ENCODE data around the gene PACSIN2. TPM values are rescaled to one million over a fixed set of nuclear protein-coding genes. Genes with fewer than 3 reads are reported as not detected.

PACSIN2 gene
- total RNA-seq, 1 experiment from 2014 or later, result 70.5 TPM

GRCh38 chr22:42836026-42836425 lies 178.9 kb downstream of the PACSIN2 start (continued):
- TF ChIP-seq ZNF121 (CRISPR knock-in tag; IDR thresholded peaks at IDR 0.05) (no peak), PRRX2 (CRISPR knock-in tag; IDR thresholded peaks at IDR 0.05) (no peak), HMGA2 (CRISPR knock-in tag; IDR thresholded peaks at IDR 0.05) (no peak), TCF7 (CRISPR knock-in tag; IDR thresholded peaks at IDR 0.05; ENCODE audit: low read depth) (no peak), TEAD4 (CRISPR knock-in tag; IDR thresholded peaks at IDR 0.05) (no peak), ZNF138 (CRISPR knock-in tag; conservative IDR thresholded peaks at IDR 0.05) (no peak)
- TF ChIP-seq, protein P1, sequence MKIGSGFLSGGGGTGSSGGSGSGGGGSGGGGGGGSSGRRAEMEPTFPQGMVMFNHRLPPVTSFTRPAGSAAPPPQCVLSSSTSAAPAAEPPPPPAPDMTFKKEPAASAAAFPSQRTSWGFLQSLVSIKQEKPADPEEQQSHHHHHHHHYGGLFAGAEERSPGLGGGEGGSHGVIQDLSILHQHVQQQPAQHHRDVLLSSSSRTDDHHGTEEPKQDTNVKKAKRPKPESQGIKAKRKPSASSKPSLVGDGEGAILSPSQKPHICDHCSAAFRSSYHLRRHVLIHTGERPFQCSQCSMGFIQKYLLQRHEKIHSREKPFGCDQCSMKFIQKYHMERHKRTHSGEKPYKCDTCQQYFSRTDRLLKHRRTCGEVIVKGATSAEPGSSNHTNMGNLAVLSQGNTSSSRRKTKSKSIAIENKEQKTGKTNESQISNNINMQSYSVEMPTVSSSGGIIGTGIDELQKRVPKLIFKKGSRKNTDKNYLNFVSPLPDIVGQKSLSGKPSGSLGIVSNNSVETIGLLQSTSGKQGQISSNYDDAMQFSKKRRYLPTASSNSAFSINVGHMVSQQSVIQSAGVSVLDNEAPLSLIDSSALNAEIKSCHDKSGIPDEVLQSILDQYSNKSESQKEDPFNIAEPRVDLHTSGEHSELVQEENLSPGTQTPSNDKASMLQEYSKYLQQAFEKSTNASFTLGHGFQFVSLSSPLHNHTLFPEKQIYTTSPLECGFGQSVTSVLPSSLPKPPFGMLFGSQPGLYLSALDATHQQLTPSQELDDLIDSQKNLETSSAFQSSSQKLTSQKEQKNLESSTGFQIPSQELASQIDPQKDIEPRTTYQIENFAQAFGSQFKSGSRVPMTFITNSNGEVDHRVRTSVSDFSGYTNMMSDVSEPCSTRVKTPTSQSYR (CRISPR knock-in tag; IDR thresholded peaks at IDR 0.05), result no peak

- Mint-ChIP-seq H3K4me3 (no peak overlapping the region), H3K27ac (no peak overlapping the region), H3K36me3 (peaks cover 4% of the 10 kb centered on the region; the same call in 1 of the 2 replicates), H3K4me1 (no peaks in the 10 kb centered on the region), H3K27me3 (ENCODE audit: low read depth) (no peaks in the 10 kb centered on the region), H3K9me3 (no peaks in the 10 kb centered on the region)
- no peak for DNase-seq (ENCODE audit: low spot score)
- CTCF ChIA-PET, result interaction anchor here (1.0 to 2.1 kb wide), 2 partner anchors 33 to 226 kb away, joined by 3 to 7 read pairs; no protein-coding TSS in a partner anchor
- TF ChIP-seq RORB (CRISPR knock-in tag; IDR thresholded peaks at IDR 0.05) (no peak), TEAD1 (CRISPR knock-in tag; IDR thresholded peaks at IDR 0.05) (no peak), OVOL2 (CRISPR knock-in tag; IDR thresholded peaks at IDR 0.05; ENCODE audit: borderline replicate concordance) (no peak)
- TF ChIP-seq, protein P2, sequence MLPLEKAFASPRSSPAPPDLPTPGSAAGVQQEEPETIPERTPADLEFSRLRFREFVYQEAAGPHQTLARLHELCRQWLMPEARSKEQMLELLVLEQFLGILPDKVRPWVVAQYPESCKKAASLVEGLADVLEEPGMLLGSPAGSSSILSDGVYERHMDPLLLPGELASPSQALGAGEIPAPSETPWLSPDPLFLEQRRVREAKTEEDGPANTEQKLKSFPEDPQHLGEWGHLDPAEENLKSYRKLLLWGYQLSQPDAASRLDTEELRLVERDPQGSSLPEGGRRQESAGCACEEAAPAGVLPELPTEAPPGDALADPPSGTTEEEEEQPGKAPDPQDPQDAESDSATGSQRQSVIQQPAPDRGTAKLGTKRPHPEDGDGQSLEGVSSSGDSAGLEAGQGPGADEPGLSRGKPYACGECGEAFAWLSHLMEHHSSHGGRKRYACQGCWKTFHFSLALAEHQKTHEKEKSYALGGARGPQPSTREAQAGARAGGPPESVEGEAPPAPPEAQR (CRISPR knock-in tag; IDR thresholded peaks at IDR 0.05), result no peak
- POLR2A ChIA-PET, result no interaction called here
- no peak for ATAC-seq
Observed at GRCh38 chr22:42834177-42834949, 180.6 kb downstream of the PACSIN2 start.

- DNase-seq (ENCODE audit: low spot score), result no peak
- ChIA-PET CTCF (interaction anchor here (0.6 kb wide), 1 partner anchor 43 kb away, joined by 3 read pairs; no protein-coding TSS in a partner anchor), POLR2A (no interaction called here)
- ATAC-seq, result no peak
- Mint-ChIP-seq H3K4me1 (no peaks in the 10 kb centered on the region), H3K27ac (no peak overlapping the region), H3K36me3 (peaks cover 4% of the 10 kb centered on the region; the same call in 1 of the 2 replicates), H3K27me3 (ENCODE audit: low read depth) (no peaks in the 10 kb centered on the region), H3K4me3 (no peak overlapping the region), H3K9me3 (no peaks in the 10 kb centered on the region)
- TF ChIP-seq ZNF138 (CRISPR knock-in tag; conservative IDR thresholded peaks at IDR 0.05) (no peak), USF2 (CRISPR knock-in tag; IDR thresholded peaks at IDR 0.05) (no peak), EMX1 (CRISPR knock-in tag; IDR thresholded peaks at IDR 0.05) (no peak), ZNF671 (CRISPR knock-in tag; IDR thresholded peaks at IDR 0.05) (no peak), ZNF263 (CRISPR knock-in tag; IDR thresholded peaks at IDR 0.05; ENCODE audit: low read depth) (no peak), NFYB (CRISPR knock-in tag; conservative IDR thresholded peaks at IDR 0.05; ENCODE audit: low read depth) (no peak), ZNF423 (CRISPR knock-in tag; IDR thresholded peaks at IDR 0.05) (no peak)
- TF ChIP-seq, protein P3, sequence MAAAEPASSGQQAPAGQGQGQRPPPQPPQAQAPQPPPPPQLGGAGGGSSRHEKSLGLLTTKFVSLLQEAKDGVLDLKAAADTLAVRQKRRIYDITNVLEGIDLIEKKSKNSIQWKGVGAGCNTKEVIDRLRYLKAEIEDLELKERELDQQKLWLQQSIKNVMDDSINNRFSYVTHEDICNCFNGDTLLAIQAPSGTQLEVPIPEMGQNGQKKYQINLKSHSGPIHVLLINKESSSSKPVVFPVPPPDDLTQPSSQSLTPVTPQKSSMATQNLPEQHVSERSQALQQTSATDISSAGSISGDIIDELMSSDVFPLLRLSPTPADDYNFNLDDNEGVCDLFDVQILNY (CRISPR knock-in tag; IDR thresholded peaks at IDR 0.05), result no peak
- TF ChIP-seq, protein P4, sequence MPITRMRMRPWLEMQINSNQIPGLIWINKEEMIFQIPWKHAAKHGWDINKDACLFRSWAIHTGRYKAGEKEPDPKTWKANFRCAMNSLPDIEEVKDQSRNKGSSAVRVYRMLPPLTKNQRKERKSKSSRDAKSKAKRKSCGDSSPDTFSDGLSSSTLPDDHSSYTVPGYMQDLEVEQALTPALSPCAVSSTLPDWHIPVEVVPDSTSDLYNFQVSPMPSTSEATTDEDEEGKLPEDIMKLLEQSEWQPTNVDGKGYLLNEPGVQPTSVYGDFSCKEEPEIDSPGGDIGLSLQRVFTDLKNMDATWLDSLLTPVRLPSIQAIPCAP (CRISPR knock-in tag; IDR thresholded peaks at IDR 0.05), result no peak
- TF ChIP-seq, protein P5, sequence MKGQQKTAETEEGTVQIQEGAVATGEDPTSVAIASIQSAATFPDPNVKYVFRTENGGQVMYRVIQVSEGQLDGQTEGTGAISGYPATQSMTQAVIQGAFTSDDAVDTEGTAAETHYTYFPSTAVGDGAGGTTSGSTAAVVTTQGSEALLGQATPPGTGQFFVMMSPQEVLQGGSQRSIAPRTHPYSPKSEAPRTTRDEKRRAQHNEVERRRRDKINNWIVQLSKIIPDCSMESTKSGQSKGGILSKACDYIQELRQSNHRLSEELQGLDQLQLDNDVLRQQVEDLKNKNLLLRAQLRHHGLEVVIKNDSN (CRISPR knock-in tag; IDR thresholded peaks at IDR 0.05), result no peak
- TF ChIP-seq, protein P6, sequence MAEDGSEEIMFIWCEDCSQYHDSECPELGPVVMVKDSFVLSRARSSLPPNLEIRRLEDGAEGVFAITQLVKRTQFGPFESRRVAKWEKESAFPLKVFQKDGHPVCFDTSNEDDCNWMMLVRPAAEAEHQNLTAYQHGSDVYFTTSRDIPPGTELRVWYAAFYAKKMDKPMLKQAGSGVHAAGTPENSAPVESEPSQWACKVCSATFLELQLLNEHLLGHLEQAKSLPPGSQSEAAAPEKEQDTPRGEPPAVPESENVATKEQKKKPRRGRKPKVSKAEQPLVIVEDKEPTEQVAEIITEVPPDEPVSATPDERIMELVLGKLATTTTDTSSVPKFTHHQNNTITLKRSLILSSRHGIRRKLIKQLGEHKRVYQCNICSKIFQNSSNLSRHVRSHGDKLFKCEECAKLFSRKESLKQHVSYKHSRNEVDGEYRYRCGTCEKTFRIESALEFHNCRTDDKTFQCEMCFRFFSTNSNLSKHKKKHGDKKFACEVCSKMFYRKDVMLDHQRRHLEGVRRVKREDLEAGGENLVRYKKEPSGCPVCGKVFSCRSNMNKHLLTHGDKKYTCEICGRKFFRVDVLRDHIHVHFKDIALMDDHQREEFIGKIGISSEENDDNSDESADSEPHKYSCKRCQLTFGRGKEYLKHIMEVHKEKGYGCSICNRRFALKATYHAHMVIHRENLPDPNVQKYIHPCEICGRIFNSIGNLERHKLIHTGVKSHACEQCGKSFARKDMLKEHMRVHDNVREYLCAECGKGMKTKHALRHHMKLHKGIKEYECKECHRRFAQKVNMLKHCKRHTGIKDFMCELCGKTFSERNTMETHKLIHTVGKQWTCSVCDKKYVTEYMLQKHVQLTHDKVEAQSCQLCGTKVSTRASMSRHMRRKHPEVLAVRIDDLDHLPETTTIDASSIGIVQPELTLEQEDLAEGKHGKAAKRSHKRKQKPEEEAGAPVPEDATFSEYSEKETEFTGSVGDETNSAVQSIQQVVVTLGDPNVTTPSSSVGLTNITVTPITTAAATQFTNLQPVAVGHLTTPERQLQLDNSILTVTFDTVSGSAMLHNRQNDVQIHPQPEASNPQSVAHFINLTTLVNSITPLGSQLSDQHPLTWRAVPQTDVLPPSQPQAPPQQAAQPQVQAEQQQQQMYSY (CRISPR knock-in tag; IDR thresholded peaks at IDR 0.05), result no peak
Observed at GRCh38 chr22:42833104-42833503, 181.8 kb downstream of the PACSIN2 start.
